Raji (cell line): Measurements from ENCODE around the gene PON1.

Experiments
- POLR2A ChIP-seq: IDR thresholded peaks from 2 replicates; pipeline ENCODE4 v1.6.1; 2011; ENCODE audit warnings: low read depth, low read length, control low read depth; ENCODE audit not compliant: insufficient read depth

Gene PON1

GRCh38 chr7:95296456-95296855 lies 27.9 kb downstream of the PON1 start:
- TF ChIP-seq POLR2A = no peak

- TF ChIP-seq POLR2A = no peak
Observed at GRCh38 chr7:95295397-95295796, 28.9 kb downstream of the PON1 start.

GRCh38 chr7:95290166-95290830 lies 34.0 kb downstream of the PON1 start:
- TF ChIP-seq POLR2A = no peak

- no peak for TF ChIP-seq POLR2A
Observed at GRCh38 chr7:95286096-95286495, 38.2 kb downstream of the PON1 start.

- no peak for TF ChIP-seq POLR2A
Observed at GRCh38 chr7:95279417-95279816, 44.9 kb downstream of the PON1 start.

- TF ChIP-seq POLR2A = no peak
Observed at GRCh38 chr7:95276114-95276513, 48.2 kb downstream of the PON1 start.

- TF ChIP-seq POLR2A = no peak
Observed at GRCh38 chr7:95269640-95270039, 54.7 kb downstream of the PON1 start.

- no peak for TF ChIP-seq POLR2A
Observed at GRCh38 chr7:95267754-95268153, 56.6 kb downstream of the PON1 start.

- no peak for TF ChIP-seq POLR2A
Observed at GRCh38 chr7:95265634-95266033, 58.7 kb downstream of the PON1 start.

- TF ChIP-seq POLR2A = no peak
Observed at GRCh38 chr7:95264363-95264891, 59.9 kb downstream of the PON1 start.

GRCh38 chr7:95263785-95264362 lies 60.5 kb downstream of the PON1 start:
- TF ChIP-seq POLR2A = no peak

GRCh38 chr7:95262875-95263274 lies 61.5 kb downstream of the PON1 start:
- no peak for TF ChIP-seq POLR2A

- TF ChIP-seq POLR2A = no peak
Observed at GRCh38 chr7:95261895-95262415, 62.4 kb downstream of the PON1 start.

GRCh38 chr7:95255691-95256090 lies 68.6 kb downstream of the PON1 start:
- no peak for TF ChIP-seq POLR2A

- TF ChIP-seq POLR2A = no peak
Observed at GRCh38 chr7:95253986-95254385, 70.3 kb downstream of the PON1 start.

- TF ChIP-seq POLR2A = no peak
Observed at GRCh38 chr7:95251966-95252365, 72.4 kb downstream of the PON1 start.

- TF ChIP-seq POLR2A = no peak
Observed at GRCh38 chr7:95250571-95250970, 73.8 kb downstream of the PON1 start.
